Hepatocyte (in vitro differentiated cells): ENCODE data around the gene TTLL10.

ENCODE experiments used
- EZH2phosphoT487 ChIP-seq: fragments of 200-600 bp; sonication (generic); IDR thresholded peaks from one replicate; pipeline ENCODE4 v1.6.1; 2018; ENCODE audit warnings: antibody characterized with exemption, mild to moderate bottlenecking, low read depth, moderate library complexity; ENCODE audit not compliant: unreplicated experiment, severe bottlenecking
- TF ChIP-seq, protein P1 (sequence below): fragments of 200-600 bp; sonication (generic); IDR thresholded peaks from 2 replicates; pipeline ENCODE4 v1.5.1; 2016; ENCODE audit warnings: antibody characterized with exemption, mild to moderate bottlenecking; ENCODE audit not compliant: poor library complexity

DNA sequence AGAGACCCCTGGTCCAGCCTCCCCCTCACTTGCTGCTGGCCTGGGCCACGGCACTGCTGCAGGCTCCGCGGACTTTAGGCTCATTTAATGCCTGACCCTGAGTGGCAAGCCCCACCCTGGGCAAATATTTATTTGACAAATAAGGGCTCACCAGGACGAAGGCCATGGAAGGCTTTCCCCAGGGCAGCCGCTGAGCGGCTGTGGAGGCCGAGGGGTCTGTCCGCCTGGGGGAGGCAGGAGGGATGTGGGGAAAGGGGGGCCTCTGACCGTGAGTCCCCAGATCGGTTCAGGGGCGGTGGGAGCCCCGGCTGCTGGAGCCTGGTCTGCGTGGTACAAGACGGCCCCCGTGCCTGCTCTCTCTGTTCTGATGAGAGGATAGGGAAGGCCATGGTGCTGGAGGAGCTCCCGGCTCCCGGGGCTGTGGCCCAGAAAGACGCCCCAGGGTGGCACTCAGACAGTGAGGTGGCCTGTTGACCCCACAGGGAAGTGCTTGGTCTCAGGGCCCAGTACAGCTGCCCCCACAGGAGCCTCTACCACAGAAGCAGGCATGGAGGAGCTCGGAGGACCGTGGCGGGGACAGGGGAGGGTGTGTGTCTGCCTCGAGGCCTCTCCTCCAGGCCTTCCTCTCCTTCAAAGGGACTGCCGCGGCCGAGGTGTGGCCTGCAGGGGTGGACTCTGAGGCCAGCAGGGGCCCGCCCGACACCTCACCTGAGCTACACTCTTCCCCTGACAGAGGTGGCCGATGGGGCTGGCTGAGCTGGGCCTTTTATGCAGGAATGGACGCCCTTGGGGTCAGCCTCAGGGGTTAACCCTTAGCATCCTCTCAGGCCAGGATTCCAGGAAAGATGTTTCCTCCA is 48.7 kb upstream of the TTLL10 start:
- TF ChIP-seq, protein P1, sequence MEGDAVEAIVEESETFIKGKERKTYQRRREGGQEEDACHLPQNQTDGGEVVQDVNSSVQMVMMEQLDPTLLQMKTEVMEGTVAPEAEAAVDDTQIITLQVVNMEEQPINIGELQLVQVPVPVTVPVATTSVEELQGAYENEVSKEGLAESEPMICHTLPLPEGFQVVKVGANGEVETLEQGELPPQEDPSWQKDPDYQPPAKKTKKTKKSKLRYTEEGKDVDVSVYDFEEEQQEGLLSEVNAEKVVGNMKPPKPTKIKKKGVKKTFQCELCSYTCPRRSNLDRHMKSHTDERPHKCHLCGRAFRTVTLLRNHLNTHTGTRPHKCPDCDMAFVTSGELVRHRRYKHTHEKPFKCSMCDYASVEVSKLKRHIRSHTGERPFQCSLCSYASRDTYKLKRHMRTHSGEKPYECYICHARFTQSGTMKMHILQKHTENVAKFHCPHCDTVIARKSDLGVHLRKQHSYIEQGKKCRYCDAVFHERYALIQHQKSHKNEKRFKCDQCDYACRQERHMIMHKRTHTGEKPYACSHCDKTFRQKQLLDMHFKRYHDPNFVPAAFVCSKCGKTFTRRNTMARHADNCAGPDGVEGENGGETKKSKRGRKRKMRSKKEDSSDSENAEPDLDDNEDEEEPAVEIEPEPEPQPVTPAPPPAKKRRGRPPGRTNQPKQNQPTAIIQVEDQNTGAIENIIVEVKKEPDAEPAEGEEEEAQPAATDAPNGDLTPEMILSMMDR, result no peak
- TF ChIP-seq EZH2phosphoT487, result no peak
